ENCODE data around the gene BCKDK. TPM values are rescaled to one million over a fixed set of nuclear protein-coding genes. Genes with fewer than 3 reads are reported as not detected.
A peak's percentile ranks its signal among the peaks of the same experiment; 100 is the strongest.

The BCKDK gene
- total RNA-seq, 2 donors from 2014 or later, result 21.6 to 24.5 TPM

DNA sequence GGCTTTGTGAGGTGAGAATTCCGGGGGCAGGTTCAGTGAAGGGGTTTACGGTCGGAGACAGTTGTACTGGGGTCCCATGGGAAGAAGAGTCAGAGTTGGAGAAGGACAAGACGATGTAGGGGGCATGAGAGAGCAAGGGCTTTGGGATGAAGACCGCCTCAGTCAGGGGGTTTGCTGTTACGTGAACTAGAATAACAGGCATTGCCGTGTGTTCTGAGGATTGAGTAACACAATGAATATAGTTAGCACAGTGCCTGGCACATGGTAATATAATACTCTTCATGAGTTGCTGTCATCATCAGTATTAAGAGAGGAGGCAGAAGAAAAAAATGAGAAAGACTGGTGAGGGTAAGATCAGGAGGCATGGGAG is 33.4 kb upstream of the BCKDK start:
- ATAC-seq (replicated peaks in 1 of 2) (no peak), DNase-seq (no peak)
- peaks cover 2 to 11% of the 10 kb centered on the region in 2 donors for H3K36me3 Mint-ChIP-seq (ENCODE audit: insufficient read depth in 2 of 2)
- H3K27me3 Mint-ChIP-seq (ENCODE audit: low read depth), result no peaks in the 10 kb centered on the region
- no peaks in the 10 kb centered on the region for H3K9me3 Mint-ChIP-seq
- peak overlapping the region; percentile 90 to 94 for H3K4me3 Mint-ChIP-seq
- H3K27ac Mint-ChIP-seq, result peak overlapping the region; percentile 90
- peaks cover 36% of the 10 kb centered on the region for H3K4me1 Mint-ChIP-seq (ENCODE audit: low read depth)

DNA sequence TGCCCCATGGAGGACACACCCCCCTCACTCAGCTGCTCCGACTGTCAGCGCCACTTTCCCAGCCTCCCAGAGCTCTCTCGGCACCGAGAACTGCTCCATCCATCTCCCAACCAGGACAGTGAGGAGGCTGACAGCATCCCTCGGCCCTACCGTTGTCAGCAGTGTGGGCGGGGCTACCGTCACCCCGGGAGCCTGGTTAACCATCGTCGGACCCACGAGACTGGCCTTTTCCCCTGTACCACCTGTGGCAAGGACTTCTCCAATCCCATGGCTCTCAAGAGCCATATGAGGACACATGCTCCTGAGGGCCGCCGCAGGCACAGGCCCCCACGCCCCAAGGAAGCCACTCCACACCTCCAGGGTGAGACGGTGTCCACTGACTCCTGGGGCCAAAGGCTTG is 31.9 kb upstream of the BCKDK start:
- no peak for ATAC-seq (replicated peaks in 1 of 2)
- Mint-ChIP-seq H3K9me3 (no peaks in the 10 kb centered on the region), H3K4me1 (ENCODE audit: low read depth) (peaks cover 41% of the 10 kb centered on the region), H3K4me3 (peak overlapping the region in 1 of 2 donors; percentile 39), H3K27me3 (ENCODE audit: low read depth) (no peaks in the 10 kb centered on the region), H3K36me3 (ENCODE audit: insufficient read depth in 2 of 2) (peaks cover 2 to 11% of the 10 kb centered on the region in 2 donors), H3K27ac (no peak overlapping the region)
- no peak for DNase-seq

- ATAC-seq (replicated peaks in 1 of 2), result no peak
- H3K27ac Mint-ChIP-seq, result no peak overlapping the region
- H3K9me3 Mint-ChIP-seq, result no peaks in the 10 kb centered on the region
- H3K36me3 Mint-ChIP-seq (ENCODE audit: insufficient read depth in 2 of 2), result peaks cover 2 to 11% of the 10 kb centered on the region in 2 donors
- H3K27me3 Mint-ChIP-seq (ENCODE audit: low read depth), result no peaks in the 10 kb centered on the region
- peaks cover 34% of the 10 kb centered on the region for H3K4me1 Mint-ChIP-seq (ENCODE audit: low read depth)
- no peak overlapping the region for H3K4me3 Mint-ChIP-seq
- no peak for DNase-seq
Observed at GRCh38 chr16:31077024-31077423, 31.2 kb upstream of the BCKDK start.

DNA sequence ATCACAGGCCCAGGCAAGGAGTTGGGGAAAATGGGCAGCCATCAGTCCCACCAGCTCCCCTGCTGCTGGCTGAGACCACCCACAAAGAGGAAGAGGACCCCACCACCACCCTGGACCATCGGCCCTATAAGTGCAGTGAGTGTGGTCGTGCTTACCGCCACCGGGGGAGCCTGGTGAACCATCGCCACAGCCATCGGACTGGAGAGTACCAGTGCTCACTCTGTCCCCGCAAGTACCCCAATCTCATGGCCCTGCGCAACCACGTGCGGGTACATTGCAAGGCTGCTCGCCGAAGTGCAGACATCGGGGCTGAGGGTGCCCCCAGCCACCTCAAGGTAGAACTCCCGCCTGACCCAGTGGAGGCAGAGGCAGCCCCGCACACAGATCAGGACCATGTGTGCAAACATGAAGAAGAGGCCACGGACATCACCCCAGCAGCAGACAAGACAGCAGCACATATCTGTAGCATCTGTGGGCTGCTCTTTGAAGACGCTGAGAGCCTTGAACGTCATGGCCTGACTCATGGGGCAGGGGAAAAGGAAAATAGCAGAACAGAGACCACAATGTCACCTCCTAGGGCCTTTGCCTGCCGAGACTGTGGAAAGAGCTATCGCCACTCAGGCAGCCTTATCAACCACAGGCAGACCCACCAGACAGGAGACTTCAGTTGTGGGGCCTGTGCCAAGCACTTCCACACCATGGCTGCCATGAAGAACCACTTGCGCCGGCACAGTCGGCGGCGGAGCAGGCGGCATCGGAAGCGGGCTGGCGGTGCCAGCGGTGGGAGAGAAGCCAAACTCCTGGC is 30.4 kb upstream of the BCKDK start:
- no peak for ATAC-seq (replicated peaks in 1 of 2)
- H3K4me3 Mint-ChIP-seq, result no peak overlapping the region
- H3K27ac Mint-ChIP-seq, result no peak overlapping the region
- H3K27me3 Mint-ChIP-seq (ENCODE audit: low read depth), result no peaks in the 10 kb centered on the region
- peaks cover 26% of the 10 kb centered on the region for H3K4me1 Mint-ChIP-seq (ENCODE audit: low read depth)
- no peak for DNase-seq
- peaks cover 2 to 11% of the 10 kb centered on the region in 2 donors for H3K36me3 Mint-ChIP-seq (ENCODE audit: insufficient read depth in 2 of 2)
- H3K9me3 Mint-ChIP-seq, result no peaks in the 10 kb centered on the region

- Mint-ChIP-seq H3K9me3 (no peaks in the 10 kb centered on the region), H3K36me3 (ENCODE audit: insufficient read depth in 2 of 2) (peaks cover 2 to 11% of the 10 kb centered on the region in 2 donors), H3K27me3 (ENCODE audit: low read depth) (no peaks in the 10 kb centered on the region), H3K27ac (no peak overlapping the region), H3K4me1 (ENCODE audit: low read depth) (peaks cover 26% of the 10 kb centered on the region), H3K4me3 (no peak overlapping the region)
- no peak for ATAC-seq (replicated peaks in 1 of 2)
- DNase-seq, result no peak
Observed at GRCh38 chr16:31078597-31079341, 29.4 kb upstream of the BCKDK start.

- Mint-ChIP-seq H3K4me1 (ENCODE audit: low read depth) (peaks cover 25% of the 10 kb centered on the region), H3K27me3 (ENCODE audit: low read depth) (no peaks in the 10 kb centered on the region), H3K9me3 (no peaks in the 10 kb centered on the region), H3K27ac (no peak overlapping the region), H3K36me3 (ENCODE audit: insufficient read depth in 2 of 2) (peaks cover 2 to 11% of the 10 kb centered on the region in 2 donors), H3K4me3 (no peak overlapping the region)
- no peak for ATAC-seq (replicated peaks in 1 of 2)
- no peak for DNase-seq
Observed at GRCh38 chr16:31079342-31079944, 28.7 kb upstream of the BCKDK start.

GRCh38 chr16:31080035-31080629 is 28.1 kb upstream of the BCKDK start:
- Mint-ChIP-seq H3K36me3 (ENCODE audit: insufficient read depth in 2 of 2) (peaks cover 0 to 6% of the 10 kb centered on the region in 2 donors), H3K4me3 (no peak overlapping the region), H3K27me3 (ENCODE audit: low read depth) (no peaks in the 10 kb centered on the region), H3K4me1 (ENCODE audit: low read depth) (peaks cover 19% of the 10 kb centered on the region), H3K27ac (no peak overlapping the region), H3K9me3 (no peaks in the 10 kb centered on the region)
- no peak for ATAC-seq (replicated peaks in 1 of 2)
- no peak for DNase-seq

DNA sequence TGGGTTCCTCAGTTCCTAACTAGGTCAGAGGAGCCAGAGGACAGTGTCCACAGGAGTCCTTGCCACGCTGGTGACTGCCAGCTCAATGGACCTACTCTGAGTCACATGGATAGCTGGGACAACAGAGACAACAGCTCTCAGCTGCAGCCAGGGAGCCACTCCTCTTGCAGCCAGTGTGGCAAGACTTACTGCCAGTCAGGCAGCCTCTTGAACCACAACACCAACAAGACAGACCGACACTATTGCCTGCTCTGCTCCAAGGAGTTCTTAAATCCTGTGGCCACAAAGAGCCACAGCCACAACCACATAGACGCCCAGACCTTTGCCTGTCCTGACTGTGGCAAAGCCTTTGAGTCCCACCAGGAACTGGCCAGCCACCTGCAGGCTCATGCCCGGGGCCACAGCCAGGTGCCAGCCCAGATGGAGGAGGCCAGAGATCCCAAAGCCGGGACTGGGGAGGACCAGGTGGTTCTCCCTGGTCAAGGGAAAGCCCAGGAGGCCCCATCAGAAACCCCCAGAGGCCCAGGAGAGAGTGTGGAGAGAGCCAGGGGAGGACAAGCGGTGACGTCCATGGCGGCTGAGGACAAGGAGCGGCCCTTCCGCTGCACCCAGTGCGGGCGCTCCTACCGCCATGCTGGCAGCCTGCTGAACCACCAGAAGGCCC is 27.3 kb upstream of the BCKDK start:
- H3K36me3 Mint-ChIP-seq (ENCODE audit: insufficient read depth in 2 of 2), result peaks cover 0 to 9% of the 10 kb centered on the region in 2 donors
- peak overlapping the region; percentile 75 for H3K27ac Mint-ChIP-seq
- no peaks in the 10 kb centered on the region for H3K27me3 Mint-ChIP-seq (ENCODE audit: low read depth)
- H3K4me3 Mint-ChIP-seq, result no peak overlapping the region
- DNase-seq, result no peak
- no peak for ATAC-seq (replicated peaks in 1 of 2)
- H3K4me1 Mint-ChIP-seq (ENCODE audit: low read depth), result peaks cover 11% of the 10 kb centered on the region
- H3K9me3 Mint-ChIP-seq, result no peaks in the 10 kb centered on the region

DNA sequence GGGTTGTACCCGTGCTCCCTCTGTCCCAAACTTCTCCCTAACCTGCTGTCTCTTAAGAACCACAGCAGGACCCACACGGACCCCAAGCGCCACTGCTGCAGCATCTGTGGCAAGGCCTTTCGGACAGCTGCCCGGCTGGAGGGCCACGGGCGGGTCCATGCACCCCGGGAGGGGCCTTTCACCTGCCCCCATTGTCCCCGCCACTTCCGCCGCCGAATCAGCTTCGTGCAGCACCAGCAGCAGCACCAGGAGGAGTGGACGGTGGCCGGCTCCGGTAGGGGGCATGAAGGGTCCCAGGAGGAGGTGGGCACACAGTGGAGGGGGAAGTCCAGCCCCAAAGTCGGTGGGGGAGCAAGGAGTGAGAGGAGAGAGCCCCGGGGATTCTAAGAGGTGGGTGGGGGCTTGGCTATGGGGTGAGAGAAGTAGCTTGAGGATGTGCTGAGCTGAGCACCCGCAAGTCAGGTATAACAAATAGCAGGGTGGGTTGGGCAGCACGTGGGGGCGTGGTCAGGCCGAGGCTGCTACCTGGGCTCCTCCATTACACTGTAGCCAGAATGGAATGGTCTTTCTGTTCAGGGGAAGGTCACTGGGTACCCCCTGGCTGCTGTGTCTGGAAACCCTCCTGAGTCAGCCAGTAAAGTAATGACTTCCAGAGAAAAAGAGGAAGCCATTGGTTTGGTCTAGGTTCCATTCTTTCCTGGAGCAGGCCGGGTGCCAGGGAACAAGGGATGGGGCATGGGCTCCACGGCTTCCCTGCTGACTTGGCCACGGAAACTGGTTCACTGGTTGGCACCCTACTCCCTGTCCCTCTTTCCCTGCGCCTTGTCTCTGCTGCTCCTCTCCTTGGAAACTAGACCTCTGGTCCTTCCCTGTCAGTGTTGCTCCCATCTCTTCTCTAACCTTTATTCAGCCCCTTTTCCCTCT is 26.5 kb upstream of the BCKDK start:
- H3K27me3 Mint-ChIP-seq (ENCODE audit: low read depth), result no peaks in the 10 kb centered on the region
- peaks cover 0 to 9% of the 10 kb centered on the region in 2 donors for H3K36me3 Mint-ChIP-seq (ENCODE audit: insufficient read depth in 2 of 2)
- no peak for ATAC-seq (replicated peaks in 1 of 2)
- no peaks in the 10 kb centered on the region for H3K9me3 Mint-ChIP-seq
- no peak for DNase-seq
- H3K4me1 Mint-ChIP-seq (ENCODE audit: low read depth), result peaks cover 5% of the 10 kb centered on the region
- H3K4me3 Mint-ChIP-seq, result no peak overlapping the region
- H3K27ac Mint-ChIP-seq, result no peak overlapping the region

DNA sequence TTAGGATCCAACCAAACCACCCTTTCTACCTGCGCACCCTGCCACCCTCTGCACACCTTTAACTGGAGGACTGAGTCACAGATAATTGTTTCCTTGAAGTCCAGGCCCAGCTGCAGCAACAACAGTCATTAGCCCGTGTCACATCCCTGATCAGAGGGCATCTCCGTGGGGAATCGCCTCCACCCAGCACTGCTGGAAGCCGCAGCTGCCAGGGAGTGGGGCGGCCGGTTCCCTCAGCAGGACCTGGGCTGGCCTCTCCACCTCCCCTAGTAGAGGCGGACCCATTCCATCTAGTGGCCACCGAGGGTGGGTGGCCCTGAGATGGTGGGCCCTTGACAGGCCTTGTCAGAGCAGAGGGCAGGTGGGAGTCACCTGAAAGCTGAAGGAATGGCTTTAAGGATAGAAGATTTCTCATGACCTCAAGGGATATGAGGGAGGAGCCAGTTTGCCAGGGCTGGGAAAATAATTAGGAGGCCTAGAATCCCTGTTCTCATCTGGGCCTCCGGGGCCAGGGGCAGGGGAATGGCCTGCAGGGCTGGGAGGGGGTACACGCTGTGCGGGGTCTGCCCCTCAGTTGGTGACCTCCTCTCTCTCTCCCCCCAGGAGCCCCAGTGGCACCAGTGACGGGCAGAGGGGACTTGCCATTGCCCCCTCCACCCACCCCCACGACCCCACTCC is 25.7 kb upstream of the BCKDK start:
- Mint-ChIP-seq H3K9me3 (no peaks in the 10 kb centered on the region), H3K27me3 (ENCODE audit: low read depth) (no peaks in the 10 kb centered on the region), H3K4me1 (ENCODE audit: low read depth) (peaks cover 5% of the 10 kb centered on the region), H3K27ac (no peak overlapping the region), H3K36me3 (ENCODE audit: insufficient read depth in 2 of 2) (peaks cover 0 to 9% of the 10 kb centered on the region in 2 donors), H3K4me3 (no peak overlapping the region)
- no peak for ATAC-seq (replicated peaks in 1 of 2)
- DNase-seq, result no peak

GRCh38 chr16:31083081-31083480 is 25.1 kb upstream of the BCKDK start:
- no peak for ATAC-seq (replicated peaks in 1 of 2)
- peaks cover 0 to 9% of the 10 kb centered on the region in 2 donors for H3K36me3 Mint-ChIP-seq (ENCODE audit: insufficient read depth in 2 of 2)
- no peaks in the 10 kb centered on the region for H3K27me3 Mint-ChIP-seq (ENCODE audit: low read depth)
- no peak overlapping the region for H3K27ac Mint-ChIP-seq
- no peak overlapping the region for H3K4me3 Mint-ChIP-seq
- DNase-seq, result no peak
- H3K4me1 Mint-ChIP-seq (ENCODE audit: low read depth), result peaks cover 5% of the 10 kb centered on the region
- H3K9me3 Mint-ChIP-seq, result no peaks in the 10 kb centered on the region

Data from activated T-cell treated with anti-CD3 and anti-CD28 coated beads, Interleukin-2, amount 50 U/mL, for 72 hours (primary cell).